Measurements from ENCODE around the gene TMED7. TPM values are rescaled to one million over a fixed set of nuclear protein-coding genes. Genes with fewer than 3 reads are reported as not detected.
"Not testable (repeated sequence)": the region's sequence is repeated elsewhere in the genome, so short reads cannot be mapped to it uniquely, and the experiment has no call there.

Gene TMED7
- 71.5 and 73.9 TPM in 2 replicates for total RNA-seq (2022)
- percentile 96 among the genes with signal in this experiment for Bru-seq, nascent RNA
- percentile 100 among the genes with signal in this experiment for BruChase-seq, experiment 1, labeled RNA remaining after a 2-hour chase
- percentile 100 among the genes with signal in this experiment for BruChase-seq, experiment 2, labeled RNA remaining after a 6-hour chase
- long read RNA-seq, transcript TMED7-201 (3 exons, 3,757 nt), result major isoform, 102 of 103 reads
- long read RNA-seq, partial matches to known transcripts, result 1 of 103 reads
- long read RNA-seq, other reads (novel, unspliced or antisense), result 0 of 103 reads

GRCh38 chr5:115625579-115626444 lies at the start of gene TMED7:
TSS of gene TMED7 (minus strand) at chr5:115626036. CDS start at chr5:115625792, 244 bp downstream.
- intact Hi-C loops (cut with micrococcal nuclease; ENCODE audit: unreplicated experiment), result loop anchor here (2.0 kb wide), 1 partner anchor 205 kb away; no protein-coding TSS in a partner anchor

GRCh38 chr5:115674782-115675181 lies 48.9 kb upstream of the TMED7 start:
- CTCF ChIA-PET; BruUV-seq (replicated peaks); H3K27ac Mint-ChIP-seq (ENCODE audit: unreplicated experiment); H3K4me1 Mint-ChIP-seq (ENCODE audit: low read depth, unreplicated experiment); H3K36me3 ChIP-seq (ENCODE audit: control insufficient read depth, insufficient read depth, low read length); H3K9me3 Mint-ChIP-seq (ENCODE audit: unreplicated experiment); H3K27me3 Mint-ChIP-seq (ENCODE audit: insufficient read depth, unreplicated experiment); H3K4me3 ChIP-seq (ENCODE audit: low read depth, low read length); H3K36me3 Mint-ChIP-seq (ENCODE audit: insufficient read depth, unreplicated experiment); H3K9me3 ChIP-seq; H3K4me3 Mint-ChIP-seq (ENCODE audit: unreplicated experiment); POLR2A ChIA-PET; intact Hi-C loops (cut with micrococcal nuclease; ENCODE audit: unreplicated experiment); H3K27me3 ChIP-seq (replicated peaks; ENCODE audit: control insufficient read depth, insufficient read depth, low read length); H3K4me1 ChIP-seq: not testable (repeated sequence)
- DNase-seq, result peak; percentile 5 to 51

More at GRCh38 chr5:115625579-115626444, at the start of gene TMED7:
- H3K9me3 ChIP-seq, result no peaks in the 10 kb centered on the region
- H3K36me3 ChIP-seq (ENCODE audit: control insufficient read depth, insufficient read depth, low read length), result no peaks in the 10 kb centered on the region
- CTCF ChIA-PET, result interaction anchor here (0.6 kb wide), 1 partner anchor 10 kb away, joined by 3 read pairs; no protein-coding TSS in a partner anchor
- H3K4me3 ChIP-seq (ENCODE audit: low read depth, low read length), result peak within 1 kb of the TSS; percentile 65
- H3K4me3 Mint-ChIP-seq (ENCODE audit: unreplicated experiment), result no peak within 1 kb of the TSS
- no peaks in the 10 kb centered on the region for H3K9me3 Mint-ChIP-seq (ENCODE audit: unreplicated experiment)
- peaks cover 6% of the 10 kb centered on the region for H3K36me3 Mint-ChIP-seq (ENCODE audit: insufficient read depth, unreplicated experiment)
- H3K27ac Mint-ChIP-seq (ENCODE audit: unreplicated experiment), result peak within 1 kb of the TSS; percentile 97
- no peaks in the 10 kb centered on the region for H3K4me1 Mint-ChIP-seq (ENCODE audit: low read depth, unreplicated experiment)
- peak; percentile 98 for DNase-seq
- TF ChIP-seq CTCF (IDR thresholded peaks at IDR 0.05; ENCODE audit: insufficient read depth in 1 of 2, low read depth in 1 of 2, low read length in 1 of 2, severe bottlenecking in 1 of 2, unreplicated experiment in 1 of 2), result no peak
- no TSS peak for BruUV-seq (replicated peaks)
- H3K27me3 ChIP-seq (replicated peaks; ENCODE audit: control insufficient read depth, insufficient read depth, low read length), result no peaks in the 10 kb centered on the region
- no peaks in the 10 kb centered on the region for H3K27me3 Mint-ChIP-seq (ENCODE audit: insufficient read depth, unreplicated experiment)
- H3K4me1 ChIP-seq, result peaks cover 13% of the 10 kb centered on the region; the same call in 1 of the 2 replicates
- POLR2A ChIA-PET, result no interaction called here

- ChIA-PET POLR2A (no interaction called here), CTCF (no interaction called here)
- no peak overlapping the region for H3K4me3 Mint-ChIP-seq (ENCODE audit: unreplicated experiment)
- Histone ChIP-seq H3K4me1 (no peaks in the 10 kb centered on the region), H3K27me3 (replicated peaks; ENCODE audit: control insufficient read depth, insufficient read depth, low read length) (no peaks in the 10 kb centered on the region), H3K9me3 (no peaks in the 10 kb centered on the region; the same call in 1 of the 2 replicates), H3K36me3 (ENCODE audit: control insufficient read depth, insufficient read depth, low read length) (no peaks in the 10 kb centered on the region), H3K4me3 (ENCODE audit: low read depth, low read length) (no peak overlapping the region)
- BruUV-seq (replicated peaks), result no TSS peak
- intact Hi-C loops (cut with micrococcal nuclease; ENCODE audit: unreplicated experiment), result no loop called here
- DNase-seq, result no peak
- TF ChIP-seq CTCF (IDR thresholded peaks at IDR 0.05; ENCODE audit: insufficient read depth in 1 of 2, low read depth in 1 of 2, low read length in 1 of 2, severe bottlenecking in 1 of 2, unreplicated experiment in 1 of 2), result no peak
- no peak overlapping the region for H3K27ac Mint-ChIP-seq (ENCODE audit: unreplicated experiment)
- H3K4me1 Mint-ChIP-seq (ENCODE audit: low read depth, unreplicated experiment), result no peaks in the 10 kb centered on the region
- peaks cover 9% of the 10 kb centered on the region for H3K27me3 Mint-ChIP-seq (ENCODE audit: insufficient read depth, unreplicated experiment)
- H3K36me3 Mint-ChIP-seq (ENCODE audit: insufficient read depth, unreplicated experiment), result no peaks in the 10 kb centered on the region
- H3K9me3 Mint-ChIP-seq (ENCODE audit: unreplicated experiment), result peaks cover 16% of the 10 kb centered on the region
These were observed 47.8 kb upstream of the TMED7 start for GRCh38 chr5:115673596-115673995.
